Stimulated activated CD4-positive, alpha-beta T cell treated with anti-CD3 and anti-CD28 coated beads, Interleukin-12 subunit alpha, Interleukin-12 subunit beta, amount 100 ng/mL, for 4 hours (primary cell): ENCODE data around the gene CHN2.
A peak's percentile ranks its signal among the peaks of the same experiment; 100 is the strongest.

ENCODE experiments used
- DNase-seq: peaks from one replicate; pipeline ENCODE4 v3.0.0-alpha.2; 2020

CHN2 gene

GRCh38 chr7:29194594-29195427 is at the start of gene CHN2:
TSS of gene CHN2 (plus strand) at chr7:29194775.
- DNase-seq = peak; percentile 20

- no peak for DNase-seq
Measured at GRCh38 chr7:29145553-29146056, 49.0 kb upstream of the CHN2 start.

- no peak for DNase-seq
Measured at GRCh38 chr7:29146057-29146706, 48.4 kb upstream of the CHN2 start, which contains the start of gene CPVL. TSS of gene CPVL (minus strand) at chr7:29146537. CDS start at chr7:29121061, 25,476 bp downstream.

GRCh38 chr7:29146888-29147609 is 47.5 kb upstream of the CHN2 start:
- no peak for DNase-seq

- no peak for DNase-seq
Measured at GRCh38 chr7:29147821-29148220, 46.8 kb upstream of the CHN2 start.

- no peak for DNase-seq
Measured at GRCh38 chr7:29149036-29149435, 45.5 kb upstream of the CHN2 start.

GRCh38 chr7:29150856-29151255 is 43.7 kb upstream of the CHN2 start:
- DNase-seq = no peak

GRCh38 chr7:29154076-29154475 is 40.5 kb upstream of the CHN2 start:
- no peak for DNase-seq

- no peak for DNase-seq
Measured at GRCh38 chr7:29156907-29157452, 37.6 kb upstream of the CHN2 start.

- DNase-seq = no peak
Measured at GRCh38 chr7:29158795-29159423, 35.7 kb upstream of the CHN2 start.

- DNase-seq = no peak
Measured at GRCh38 chr7:29160080-29160479, 34.5 kb upstream of the CHN2 start.

GRCh38 chr7:29161231-29161630 is 33.3 kb upstream of the CHN2 start:
- no peak for DNase-seq

- DNase-seq = no peak
Measured at GRCh38 chr7:29162577-29162976, 32.0 kb upstream of the CHN2 start.

GRCh38 chr7:29163854-29164253 is 30.7 kb upstream of the CHN2 start:
- no peak for DNase-seq

- no peak for DNase-seq
Measured at GRCh38 chr7:29167721-29168120, 26.9 kb upstream of the CHN2 start.

- no peak for DNase-seq
Measured at GRCh38 chr7:29170781-29171180, 23.8 kb upstream of the CHN2 start.

- no peak for DNase-seq
Measured at GRCh38 chr7:29173458-29173857, 21.1 kb upstream of the CHN2 start.

- DNase-seq = no peak
Measured at GRCh38 chr7:29177963-29178600, 16.5 kb upstream of the CHN2 start.

GRCh38 chr7:29179115-29179514 is 15.5 kb upstream of the CHN2 start:
- DNase-seq = no peak

GRCh38 chr7:29184599-29184998 is 10.0 kb upstream of the CHN2 start:
- no peak for DNase-seq

GRCh38 chr7:29185613-29186012 is 9.0 kb upstream of the CHN2 start:
- no peak for DNase-seq

GRCh38 chr7:29189743-29190201 is 4.8 kb upstream of the CHN2 start:
- peak; percentile 49 for DNase-seq
